Mucosa of rectum (tissue), 2 donors: ENCODE results near the gene IRF4.

Experiments used
- H3K27ac ChIP-seq, 2 donors: one replicate each; pipeline ENCODE4 v1.7.0; 2013; ENCODE audit warnings: inconsistent platforms in 2 of 2, low read depth in 2 of 2, low read length in 2 of 2
- H3K27me3 ChIP-seq, 2 donors: one replicate each; pipeline ENCODE4 v1.7.0; 2013; ENCODE audit warnings: low read length in 2 of 2; ENCODE audit not compliant: control insufficient read depth in 2 of 2, insufficient read depth in 2 of 2
- H3K36me3 ChIP-seq, 2 donors: one replicate each; pipeline ENCODE4 v1.7.0; 2013; ENCODE audit warnings: low read length in 2 of 2; ENCODE audit not compliant: control insufficient read depth in 2 of 2, insufficient read depth in 2 of 2
- H3K4me1 ChIP-seq, 2 donors: one replicate each; pipeline ENCODE4 v1.7.0; 2013; ENCODE audit warnings: low read length in 2 of 2, mild to moderate bottlenecking in 1 of 2; ENCODE audit not compliant: control insufficient read depth in 2 of 2, insufficient read depth in 2 of 2
- H3K4me3 ChIP-seq, 2 donors: one replicate each; pipeline ENCODE4 v1.7.0; 2013; ENCODE audit warnings: low read length in 2 of 2
- H3K9ac ChIP-seq, 2 donors: one replicate each; pipeline ENCODE4 v1.7.0; 2013; ENCODE audit warnings: low read length in 2 of 2, low read depth in 1 of 2, mild to moderate bottlenecking in 1 of 2
- H3K9me3 ChIP-seq, 2 donors: one replicate each; pipeline ENCODE4 v1.7.0; 2013; ENCODE audit warnings: low read length in 2 of 2; ENCODE audit not compliant: control insufficient read depth in 2 of 2
- donor health status: healthy.
- donor health status: Normal muscosa, but diverticular disease.

The IRF4 gene

DNA sequence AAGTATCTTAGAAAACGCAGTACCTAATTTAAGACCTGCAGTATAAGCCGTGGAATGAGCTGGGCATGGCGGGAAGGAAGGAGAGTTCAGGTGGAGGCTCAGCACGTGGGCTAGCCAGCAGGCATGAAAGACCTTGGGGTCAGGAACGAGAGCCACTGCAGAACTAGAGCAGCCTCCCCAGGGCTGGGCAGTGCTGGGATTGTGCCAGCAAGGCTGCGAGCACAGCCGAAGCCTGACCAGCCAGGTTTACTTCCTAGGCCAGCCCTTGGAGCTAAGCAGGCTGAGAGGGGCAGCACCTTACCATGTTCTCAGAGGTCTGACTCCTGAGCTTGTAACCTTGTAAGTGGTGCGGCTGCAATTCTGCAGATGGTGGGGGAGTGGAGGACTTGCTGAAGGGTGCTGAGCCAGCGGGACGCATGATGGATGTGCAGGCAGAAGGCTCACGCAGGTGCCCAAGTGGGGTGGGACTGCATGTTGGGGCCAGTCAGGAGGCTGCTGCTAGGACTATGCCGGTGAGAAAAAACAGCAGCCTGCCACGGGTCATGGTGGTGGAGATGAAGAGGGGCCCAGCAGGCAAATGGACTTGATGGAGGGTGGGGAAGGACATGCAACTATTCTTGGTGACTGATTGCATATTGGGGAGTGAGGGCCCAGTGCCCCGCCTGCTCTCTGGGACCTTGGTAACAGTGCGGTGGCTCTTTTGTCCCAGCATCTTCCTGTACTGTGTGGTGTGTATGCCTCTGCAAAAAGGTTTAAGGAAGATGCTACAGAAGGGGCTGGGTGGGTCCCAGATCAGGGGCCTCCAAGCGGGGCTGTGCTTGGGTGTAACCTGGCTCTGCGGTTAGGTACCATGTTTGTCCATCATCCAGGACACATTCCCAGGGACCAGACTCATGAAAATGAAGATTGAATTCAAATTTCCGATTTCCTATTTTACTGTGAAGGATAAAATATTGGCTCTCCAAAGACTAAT lies 37.6 kb upstream of the IRF4 start:
- Histone ChIP-seq H3K9ac (no peak overlapping the region), H3K9me3 (no peaks in the 10 kb centered on the region), H3K27me3 (no peaks in the 10 kb centered on the region), H3K27ac (no peak overlapping the region), H3K36me3 (peaks cover 4 to 16% of the 10 kb centered on the region in 2 donors), H3K4me1 (peaks cover 0 to 3% of the 10 kb centered on the region in 2 donors), H3K4me3 (no peak overlapping the region)

DNA sequence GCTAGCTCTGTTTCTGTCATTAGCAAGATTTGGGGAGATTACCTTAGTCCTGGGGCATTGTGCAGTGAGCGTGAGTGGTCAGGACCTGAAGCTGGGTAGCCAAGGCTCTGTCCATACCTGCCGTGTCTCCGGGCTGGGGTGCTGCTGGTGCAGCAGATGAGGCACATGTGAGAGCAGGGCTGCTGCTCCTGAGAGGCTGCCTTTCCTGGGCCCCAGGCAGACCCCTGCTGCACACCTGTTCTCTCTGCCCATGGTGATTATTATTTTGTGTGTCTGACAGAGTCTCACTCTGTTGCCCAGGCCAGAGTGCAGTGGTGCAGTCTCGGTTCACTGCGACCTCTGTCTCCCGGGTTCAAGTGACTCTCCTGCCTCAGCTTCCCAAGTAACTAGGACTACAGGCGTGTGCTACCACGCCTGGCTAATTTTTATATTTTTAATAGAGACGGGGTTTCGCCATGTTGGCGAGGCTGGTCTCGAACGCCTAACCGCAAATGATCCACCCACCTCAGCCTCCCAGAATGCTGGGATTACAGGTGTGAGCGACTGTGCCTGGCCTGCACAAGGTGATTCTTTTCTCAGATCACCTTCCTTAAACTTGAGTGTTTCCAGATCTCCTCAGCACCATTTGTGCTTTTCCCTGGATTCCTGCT lies 36.8 kb upstream of the IRF4 start:
- Histone ChIP-seq H3K27me3 (no peaks in the 10 kb centered on the region), H3K9me3 (no peaks in the 10 kb centered on the region), H3K36me3 (peaks cover 0 to 8% of the 10 kb centered on the region in 2 donors), H3K4me3 (no peak overlapping the region), H3K9ac (no peak overlapping the region), H3K4me1 (peaks cover 0 to 3% of the 10 kb centered on the region in 2 donors), H3K27ac (no peak overlapping the region)

DNA sequence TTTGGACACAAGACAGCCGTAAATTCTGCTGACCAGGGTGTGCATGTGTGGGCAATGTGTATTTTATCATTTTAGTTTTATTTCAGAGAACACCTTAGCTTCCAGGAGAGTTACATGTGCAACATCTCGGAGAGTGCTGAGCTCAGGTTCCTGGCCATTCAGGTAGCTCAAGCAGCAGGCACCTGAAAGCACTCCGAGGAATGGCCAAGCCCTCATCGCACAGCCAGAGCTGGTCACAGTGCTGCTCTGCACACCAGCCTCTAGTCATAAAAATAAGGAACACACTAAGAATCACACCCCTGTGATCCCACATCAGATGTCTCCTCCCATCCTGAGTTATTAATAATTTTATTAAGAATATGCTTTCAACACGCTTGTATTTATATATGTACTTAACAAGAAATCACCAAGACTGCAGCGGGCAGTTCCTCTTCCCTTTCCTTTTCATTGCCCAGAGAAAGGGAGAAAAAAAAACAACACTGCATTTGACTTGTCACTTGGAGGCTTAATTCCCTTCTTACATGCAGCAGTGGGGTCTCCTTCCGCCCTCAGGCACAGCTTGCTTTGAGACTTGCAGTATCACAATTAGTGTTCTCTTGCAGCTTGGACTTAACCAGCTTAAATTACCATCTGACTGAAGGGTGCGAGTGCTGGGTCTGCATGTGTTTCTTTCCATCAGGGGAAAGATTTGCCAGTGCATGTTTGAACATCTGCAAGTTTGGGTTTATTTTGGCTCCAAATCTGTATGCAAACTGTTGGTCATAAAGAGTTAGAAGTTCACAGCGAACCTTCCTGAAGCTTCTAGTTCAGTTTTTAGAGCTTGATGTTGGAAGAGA lies 36.0 kb upstream of the IRF4 start:
- Histone ChIP-seq H3K36me3 (peaks cover 0 to 8% of the 10 kb centered on the region in 2 donors), H3K9me3 (no peaks in the 10 kb centered on the region), H3K9ac (no peak overlapping the region), H3K4me1 (peaks cover 0 to 3% of the 10 kb centered on the region in 2 donors), H3K4me3 (no peak overlapping the region), H3K27me3 (no peaks in the 10 kb centered on the region), H3K27ac (no peak overlapping the region)

DNA sequence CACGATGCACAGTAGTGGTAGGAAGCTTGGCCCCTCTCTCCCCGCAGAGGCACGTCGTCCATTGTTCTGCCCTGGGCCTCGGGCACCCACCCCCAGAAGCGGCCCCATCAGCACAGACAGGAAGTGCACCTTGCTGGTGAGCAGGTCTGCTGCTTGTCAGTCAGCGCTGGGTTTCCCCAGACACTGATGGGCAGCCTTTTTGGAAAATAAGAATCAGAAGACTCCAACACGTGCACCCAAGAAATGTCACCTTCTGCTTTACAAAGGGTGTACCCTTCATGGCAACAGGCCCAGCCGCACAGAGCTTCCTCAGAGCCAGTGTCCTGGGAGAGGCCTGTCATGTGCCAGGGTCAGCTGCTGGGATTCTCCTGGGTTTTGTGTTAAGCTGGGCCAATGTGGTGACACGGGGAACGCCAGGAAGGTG lies 34.7 kb upstream of the IRF4 start:
- Histone ChIP-seq H3K36me3 (no peaks in the 10 kb centered on the region), H3K27ac (peak overlapping the region in 1 of 2 donors; percentile 1), H3K4me3 (no peak overlapping the region), H3K9me3 (no peaks in the 10 kb centered on the region), H3K4me1 (peaks cover 0 to 3% of the 10 kb centered on the region in 2 donors), H3K27me3 (no peaks in the 10 kb centered on the region), H3K9ac (no peak overlapping the region)

- Histone ChIP-seq H3K27ac (peak overlapping the region in 1 of 2 donors; percentile 1), H3K36me3 (no peaks in the 10 kb centered on the region), H3K9ac (no peak overlapping the region)
These were observed 34.2 kb upstream of the IRF4 start for GRCh38 chr6:357261-357790.

GRCh38 chr6:357791-358341 lies 33.7 kb upstream of the IRF4 start:
- no peak overlapping the region for H3K27ac ChIP-seq
- H3K36me3 ChIP-seq: no peaks in the 10 kb centered on the region
- no peak overlapping the region for H3K9ac ChIP-seq
- H3K4me3 ChIP-seq: no peak overlapping the region
- H3K9me3 ChIP-seq: no peaks in the 10 kb centered on the region
- peaks cover 0 to 3% of the 10 kb centered on the region in 2 donors for H3K4me1 ChIP-seq
- no peaks in the 10 kb centered on the region for H3K27me3 ChIP-seq

More at GRCh38 chr6:357261-357790, 34.2 kb upstream of the IRF4 start:
- H3K27me3 ChIP-seq: no peaks in the 10 kb centered on the region
- H3K4me3 ChIP-seq: no peak overlapping the region
- no peaks in the 10 kb centered on the region for H3K9me3 ChIP-seq
- H3K4me1 ChIP-seq: peaks cover 0 to 3% of the 10 kb centered on the region in 2 donors

DNA sequence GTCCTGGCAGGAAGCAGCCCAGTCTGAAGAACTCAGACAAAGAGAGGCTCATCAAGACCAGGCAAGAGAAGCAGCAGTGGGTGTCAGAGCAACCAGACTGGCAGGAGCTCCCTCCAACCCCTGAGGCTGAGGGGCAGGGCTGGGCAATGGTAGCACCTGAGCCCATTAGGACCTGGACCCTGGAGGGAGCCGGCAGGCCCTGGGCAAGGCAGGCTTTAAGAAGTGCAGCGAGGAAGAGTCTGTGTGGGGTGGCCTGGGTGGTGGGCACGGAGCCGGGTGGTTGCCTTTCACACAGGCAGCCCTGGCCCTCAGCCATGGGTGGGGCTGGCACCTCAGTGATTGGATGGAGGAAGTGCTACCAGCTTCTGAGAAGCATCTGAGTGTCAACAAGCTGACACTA lies 33.1 kb upstream of the IRF4 start:
- H3K27me3 ChIP-seq: no peaks in the 10 kb centered on the region
- no peak overlapping the region for H3K9ac ChIP-seq
- H3K36me3 ChIP-seq: no peaks in the 10 kb centered on the region
- no peaks in the 10 kb centered on the region for H3K9me3 ChIP-seq
- H3K4me1 ChIP-seq: peaks cover 0 to 3% of the 10 kb centered on the region in 2 donors
- no peak overlapping the region for H3K4me3 ChIP-seq
- H3K27ac ChIP-seq: no peak overlapping the region

DNA sequence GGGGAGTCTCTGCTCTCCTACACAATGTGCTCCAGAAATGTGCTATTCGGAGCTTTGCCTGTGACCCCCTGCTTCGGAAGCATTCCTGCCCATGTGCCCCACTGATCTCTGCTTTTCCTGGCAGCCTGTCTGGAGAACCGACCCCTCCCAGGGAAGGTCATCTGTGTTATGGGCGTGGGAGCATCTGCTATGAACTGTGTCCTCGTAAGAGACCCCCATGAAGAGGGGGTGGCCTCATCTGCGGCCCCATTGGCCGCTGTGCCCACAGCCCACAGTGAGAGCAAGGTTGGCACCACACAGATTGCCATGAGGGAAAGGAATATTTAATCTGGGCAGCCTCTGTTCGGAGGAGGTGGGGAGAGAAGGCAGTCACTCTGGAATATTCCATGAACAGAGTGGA lies 32.7 kb upstream of the IRF4 start:
- Histone ChIP-seq H3K9ac (no peak overlapping the region), H3K4me1 (peaks cover 0 to 3% of the 10 kb centered on the region in 2 donors), H3K27me3 (no peaks in the 10 kb centered on the region), H3K27ac (no peak overlapping the region), H3K4me3 (no peak overlapping the region), H3K36me3 (no peaks in the 10 kb centered on the region), H3K9me3 (peaks cover 1 to 2% of the 10 kb centered on the region in 2 donors)

- Histone ChIP-seq H3K9me3 (peaks cover 4 to 6% of the 10 kb centered on the region in 2 donors), H3K9ac (no peak overlapping the region), H3K4me3 (no peak overlapping the region), H3K27ac (no peak overlapping the region), H3K4me1 (peaks cover 0 to 3% of the 10 kb centered on the region in 2 donors), H3K36me3 (no peaks in the 10 kb centered on the region), H3K27me3 (no peaks in the 10 kb centered on the region)
These were observed 32.1 kb upstream of the IRF4 start for GRCh38 chr6:359261-360035.
